Esophagus squamous epithelium (tissue), 5 donors: Measurements from ENCODE around the gene GLP1R. TPM values are rescaled to one million over a fixed set of nuclear protein-coding genes. Genes with fewer than 3 reads are reported as not detected.

Experiments
- DNase-seq: peaks from one replicate; lab custom pipeline; 2025; lab: John Stamatoyannopoulos, UW
- H3K27ac ChIP-seq, 4 donors: fragments of 200-600 bp; sonication (generic); one replicate each; pipeline ENCODE4 v1.5.1; 2016 to 2019; ENCODE audit warnings: mild to moderate bottlenecking in 1 of 4
- H3K27me3 ChIP-seq, 4 donors: fragments of 200-600 bp; sonication (generic); 1 replicate in 3 of 4; 2 replicates in 1 of 4; pipeline versions ENCODE4 v1.5.1 to v1.6.0; 2017 to 2021; ENCODE audit warnings: antibody characterized with exemption in 1 of 4
- H3K36me3 ChIP-seq, 3 donors: fragments of 200-600 bp; sonication (generic); one replicate each; pipeline ENCODE4 v1.5.1; 2016 to 2019
- H3K4me1 ChIP-seq, 3 donors: fragments of 200-600 bp; sonication (generic); one replicate each; pipeline ENCODE4 v1.5.1; 2017 to 2019
- H3K4me3 ChIP-seq, 4 donors: fragments of 200-600 bp; sonication (generic); 1 replicate in 3 of 4; 2 replicates in 1 of 4; pipeline ENCODE4 v1.5.1; 2016 to 2019; ENCODE audit warnings: mild to moderate bottlenecking in 2 of 4, moderate library complexity in 1 of 4
- H3K9me3 ChIP-seq, 3 donors: fragments of 200-600 bp; sonication (generic); one replicate each; pipeline ENCODE4 v1.5.1; 2016 to 2019
- CTCF ChIP-seq, 6 experiments: fragments of 450-650 bp in 4 of 6; fragments of 200-600 bp in 2 of 6; sonication (generic) in 2 of 6; IDR thresholded peaks; one replicate each; pipeline ENCODE4 v1.5.1; 2016 to 2019; ENCODE audit warnings: antibody characterized with exemption in 6 of 6, mild to moderate bottlenecking in 4 of 6, moderate library complexity in 4 of 6
- POLR2A ChIP-seq, 4 donors: fragments of 450-650 bp; IDR thresholded peaks; one replicate each; pipeline ENCODE4 v1.6.1; 2017; ENCODE audit warnings: antibody characterized with exemption in 4 of 4, mild to moderate bottlenecking in 4 of 4, moderate library complexity in 3 of 4
- WGBS, 2 donors: methylation state at CpG; one replicate each; pipeline ENCODE4 v1.1.5; 2018; 5-methylcytosine and 5-hydroxymethylcytosine counted together
- intact Hi-C: fragments of 100-400 bp; cut with DNase I; formaldehyde crosslinking; loops from one replicate; pipeline ENCODE4 v1.15.0; 2022
- total RNA-seq, 4 donors: library from RNA; depleted of rRNA; stranded (reverse); fragments of >200 nt; gene quantifications; one replicate each; pipeline ENCODE4 v1.1.0, GENCODE V29; 2016
- donor health status: DM: yes; HTN: yes; CAD: no.

The GLP1R gene
- total RNA-seq, 4 donors from 2014 or later: under 0.01 to 0.15 TPM; not detected in 2

- H3K36me3 ChIP-seq: no peaks in the 10 kb centered on the region
- no peak for DNase-seq
- H3K4me3 ChIP-seq: no peak overlapping the region
- no peak overlapping the region for H3K27ac ChIP-seq
- intact Hi-C loops: no loop called here
- no peak for TF ChIP-seq CTCF (IDR thresholded peaks at IDR 0.05)
- no peak for TF ChIP-seq POLR2A (IDR thresholded peaks at IDR 0.05)
- H3K27me3 ChIP-seq: peaks cover 2 to 55% (median 4%) of the 10 kb centered on the region in 4 donors
- H3K9me3 ChIP-seq: no peaks in the 10 kb centered on the region
- 64 to 66% methylated on average over 4 to 7 of the region's 9 CpGs for WGBS, 2 donors
- H3K4me1 ChIP-seq: peaks cover 0 to 3% (median under 1%) of the 10 kb centered on the region in 3 donors
Measured at GRCh38 chr6:39053854-39054576, 5.4 kb downstream of the GLP1R start.

- Histone ChIP-seq H3K4me3 (no peak overlapping the region), H3K9me3 (no peaks in the 10 kb centered on the region), H3K36me3 (no peaks in the 10 kb centered on the region), H3K27me3 (peaks cover 0 to 52% (median 0%) of the 10 kb centered on the region in 4 donors), H3K4me1 (no peaks in the 10 kb centered on the region), H3K27ac (no peak overlapping the region)
- DNase-seq: no peak
- TF ChIP-seq POLR2A (IDR thresholded peaks at IDR 0.05): no peak
- no peak for TF ChIP-seq CTCF (IDR thresholded peaks at IDR 0.05)
- 67 to 92% methylated on average over 4 to 5 of the region's 9 CpGs for WGBS, 2 donors
- intact Hi-C loops: no loop called here
Measured at GRCh38 chr6:39054577-39055142, 6.1 kb downstream of the GLP1R start.

DNA sequence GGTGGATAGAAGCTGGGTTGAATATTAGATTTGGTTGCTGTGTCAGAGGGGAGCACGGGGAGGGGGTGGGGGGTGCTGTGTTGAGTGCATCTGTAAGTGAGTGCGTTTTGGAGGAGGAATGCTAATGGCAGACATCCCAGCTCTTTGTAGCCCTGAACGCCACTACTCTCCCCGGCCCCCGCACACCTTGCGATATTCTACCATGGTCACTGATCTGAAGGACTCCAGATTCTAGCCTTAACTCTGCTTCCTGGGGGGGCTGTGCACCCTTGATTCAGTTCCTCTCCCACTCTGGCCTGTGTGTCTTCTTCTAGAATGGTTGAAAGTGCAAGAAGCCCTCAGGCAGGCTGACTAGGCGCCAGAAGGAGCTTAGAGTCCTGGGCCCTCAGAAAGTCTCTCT lies 7.1 kb downstream of the GLP1R start:
- Histone ChIP-seq H3K4me3 (no peak overlapping the region), H3K27me3 (peaks cover 0 to 52% (median 0%) of the 10 kb centered on the region in 4 donors), H3K36me3 (no peaks in the 10 kb centered on the region), H3K27ac (no peak overlapping the region), H3K9me3 (no peaks in the 10 kb centered on the region), H3K4me1 (no peaks in the 10 kb centered on the region)
- intact Hi-C loops: no loop called here
- no peak for DNase-seq
- TF ChIP-seq CTCF (IDR thresholded peaks at IDR 0.05) (no peak), POLR2A (IDR thresholded peaks at IDR 0.05) (no peak)
- WGBS, 2 donors: 76 to 79% methylated on average over 3 to 7 of the region's 7 CpGs

- no peak for DNase-seq
- Histone ChIP-seq H3K4me3 (no peak overlapping the region), H3K9me3 (no peaks in the 10 kb centered on the region), H3K4me1 (no peaks in the 10 kb centered on the region), H3K36me3 (no peaks in the 10 kb centered on the region), H3K27ac (no peak overlapping the region), H3K27me3 (peaks cover 0 to 52% (median 0%) of the 10 kb centered on the region in 4 donors)
- WGBS, 2 donors: 92 to 93% methylated on average over 5 of the region's 5 CpGs
- TF ChIP-seq CTCF (IDR thresholded peaks at IDR 0.05) (no peak), POLR2A (IDR thresholded peaks at IDR 0.05) (no peak)
- intact Hi-C loops: no loop called here
Measured at GRCh38 chr6:39056191-39056590, 7.6 kb downstream of the GLP1R start.

GRCh38 chr6:39056681-39057080 lies 8.1 kb downstream of the GLP1R start:
- H3K27me3 ChIP-seq: peaks cover 0 to 52% (median 0%) of the 10 kb centered on the region in 4 donors
- 85 to 91% methylated on average over 9 of the region's 9 CpGs for WGBS, 2 donors
- no peak overlapping the region for H3K27ac ChIP-seq
- no peak overlapping the region for H3K4me3 ChIP-seq
- intact Hi-C loops: no loop called here
- no peaks in the 10 kb centered on the region for H3K9me3 ChIP-seq
- H3K36me3 ChIP-seq: no peaks in the 10 kb centered on the region
- H3K4me1 ChIP-seq: no peaks in the 10 kb centered on the region
- DNase-seq: no peak
- no peak for TF ChIP-seq POLR2A (IDR thresholded peaks at IDR 0.05)
- TF ChIP-seq CTCF (IDR thresholded peaks at IDR 0.05): no peak
